Activated CD8-positive, alpha-beta memory T cell treated with anti-CD3 and anti-CD28 coated beads for 1 hour (primary cell): Measurements from ENCODE around the gene RAD51.

Experiments
- DNase-seq, 2 donors: peaks; one replicate each; pipeline ENCODE4 v3.0.0-alpha.2; 2020; ENCODE audit warnings: low read depth in 1 of 2; ENCODE audit errors: extremely low read depth in 1 of 2

The RAD51 gene

GRCh38 chr15:40775740-40776536, 81.0 kb downstream of the RAD51 start:
- DNase-seq = no peak

GRCh38 chr15:40776537-40777141, 81.7 kb downstream of the RAD51 start:
- no peak for DNase-seq
